ENCODE data around the gene UBE2H. TPM values are rescaled to one million over a fixed set of nuclear protein-coding genes. Genes with fewer than 3 reads are reported as not detected.

UBE2H gene
- total and polyA plus RNA-seq, 4 donors, result 71.0 to 118 (median 97.7) TPM

- H3K36me3 ChIP-seq (ENCODE audit: control insufficient read depth, insufficient read depth, low read length), result peaks cover 12% of the 10 kb centered on the region
- H3K4me3 ChIP-seq (ENCODE audit: low read depth, low read length), result no peak overlapping the region
- WGBS (ENCODE audit: insufficient coverage), result 79% methylated on average over 2 of the region's 2 CpGs
- no peak overlapping the region for H3K27ac ChIP-seq (ENCODE audit: low read depth, low read length)
- no peak for DNase-seq (ENCODE audit: low read depth in 4 of 6, low spot score in 6 of 6)
- H3K27me3 ChIP-seq (ENCODE audit: control insufficient read depth, insufficient read depth, low read length), result no peaks in the 10 kb centered on the region
- H3K4me1 ChIP-seq (ENCODE audit: control insufficient read depth, insufficient read depth, low read length), result peaks cover 19% of the 10 kb centered on the region
- peaks cover 2% of the 10 kb centered on the region for H3K9me3 ChIP-seq (ENCODE audit: control insufficient read depth, insufficient read depth, low read length)
Measured at GRCh38 chr7:129821476-129821875, 131.3 kb downstream of the UBE2H start.

- no peak for DNase-seq (ENCODE audit: low read depth in 4 of 6, low spot score in 6 of 6)
- WGBS (ENCODE audit: insufficient coverage), result no CpG with 5 or more reads among the region's 3 CpGs
- Histone ChIP-seq H3K4me3 (ENCODE audit: low read depth, low read length) (no peak overlapping the region), H3K27ac (ENCODE audit: low read depth, low read length) (no peak overlapping the region), H3K27me3 (ENCODE audit: control insufficient read depth, insufficient read depth, low read length) (no peaks in the 10 kb centered on the region), H3K4me1 (ENCODE audit: control insufficient read depth, insufficient read depth, low read length) (no peaks in the 10 kb centered on the region), H3K9me3 (ENCODE audit: control insufficient read depth, insufficient read depth, low read length) (peaks cover 2% of the 10 kb centered on the region), H3K36me3 (ENCODE audit: control insufficient read depth, insufficient read depth, low read length) (peaks cover 5% of the 10 kb centered on the region)
Measured at GRCh38 chr7:129816742-129817141, 136.0 kb downstream of the UBE2H start.

- Histone ChIP-seq H3K9me3 (ENCODE audit: control insufficient read depth, insufficient read depth, low read length) (no peaks in the 10 kb centered on the region), H3K27ac (ENCODE audit: low read depth, low read length) (no peak overlapping the region), H3K4me1 (ENCODE audit: control insufficient read depth, insufficient read depth, low read length) (no peaks in the 10 kb centered on the region), H3K4me3 (ENCODE audit: low read depth, low read length) (no peak overlapping the region), H3K27me3 (ENCODE audit: control insufficient read depth, insufficient read depth, low read length) (no peaks in the 10 kb centered on the region), H3K36me3 (ENCODE audit: control insufficient read depth, insufficient read depth, low read length) (peaks cover 4% of the 10 kb centered on the region)
- DNase-seq (ENCODE audit: low read depth in 4 of 6, low spot score in 6 of 6), result no peak
- WGBS (ENCODE audit: insufficient coverage), result 75% methylated on average over 1 of the region's 3 CpGs
Measured at GRCh38 chr7:129807863-129808262, 144.9 kb downstream of the UBE2H start.

- Histone ChIP-seq H3K4me1 (ENCODE audit: control insufficient read depth, insufficient read depth, low read length) (no peaks in the 10 kb centered on the region), H3K4me3 (ENCODE audit: low read depth, low read length) (no peak overlapping the region), H3K27me3 (ENCODE audit: control insufficient read depth, insufficient read depth, low read length) (no peaks in the 10 kb centered on the region), H3K9me3 (ENCODE audit: control insufficient read depth, insufficient read depth, low read length) (no peaks in the 10 kb centered on the region), H3K36me3 (ENCODE audit: control insufficient read depth, insufficient read depth, low read length) (peaks cover 4% of the 10 kb centered on the region), H3K27ac (ENCODE audit: low read depth, low read length) (no peak overlapping the region)
- 72% methylated on average over 9 of the region's 11 CpGs for WGBS (ENCODE audit: insufficient coverage)
- no peak for DNase-seq (ENCODE audit: low read depth in 4 of 6, low spot score in 6 of 6)
Measured at GRCh38 chr7:129804890-129805719, 147.7 kb downstream of the UBE2H start.

DNA sequence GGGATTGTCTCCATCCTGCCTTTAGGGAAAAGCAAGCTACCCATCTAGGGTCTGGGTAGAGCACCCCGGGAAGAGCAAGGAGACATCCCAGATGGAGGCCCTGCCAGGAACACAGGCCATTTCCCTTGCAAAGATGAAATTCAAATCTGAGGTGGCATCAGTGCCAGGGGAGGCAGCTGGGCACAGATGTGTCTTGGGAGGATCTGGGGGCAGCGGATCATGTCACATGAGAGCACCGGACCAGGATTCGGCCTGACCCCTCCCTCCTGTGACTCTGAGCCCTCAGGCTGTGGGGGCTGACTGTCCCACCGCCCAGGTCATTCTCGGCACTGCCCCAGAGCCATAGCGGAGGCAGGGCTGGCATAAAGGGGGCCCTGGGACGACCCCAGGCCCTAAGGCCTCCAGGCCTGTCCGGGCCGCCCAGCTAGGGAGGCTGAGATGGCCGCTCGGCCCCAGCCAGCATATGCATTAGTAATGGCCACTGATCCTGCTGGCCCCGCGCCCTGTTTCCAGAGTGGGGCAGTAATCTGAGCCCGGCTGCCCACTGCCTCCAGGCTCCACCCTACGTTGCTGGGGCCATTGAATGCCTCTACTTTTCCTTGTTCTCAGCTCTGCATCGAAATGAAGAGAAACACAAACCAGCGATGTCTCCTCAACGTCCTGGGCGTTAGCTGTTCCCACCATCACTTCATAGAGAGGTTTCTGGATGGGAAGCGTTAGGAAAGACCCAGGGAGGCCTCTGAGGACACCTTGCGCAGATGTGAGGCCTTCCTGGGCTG, 148.5 kb downstream of the UBE2H start:
- Histone ChIP-seq H3K27me3 (ENCODE audit: control insufficient read depth, insufficient read depth, low read length) (no peaks in the 10 kb centered on the region), H3K4me3 (ENCODE audit: low read depth, low read length) (no peak overlapping the region), H3K4me1 (ENCODE audit: control insufficient read depth, insufficient read depth, low read length) (no peaks in the 10 kb centered on the region), H3K27ac (ENCODE audit: low read depth, low read length) (no peak overlapping the region), H3K36me3 (ENCODE audit: control insufficient read depth, insufficient read depth, low read length) (peaks cover 6% of the 10 kb centered on the region), H3K9me3 (ENCODE audit: control insufficient read depth, insufficient read depth, low read length) (no peaks in the 10 kb centered on the region)
- DNase-seq (ENCODE audit: low read depth in 4 of 6, low spot score in 6 of 6), result no peak
- 86% methylated on average over 21 of the region's 22 CpGs for WGBS (ENCODE audit: insufficient coverage)

DNA sequence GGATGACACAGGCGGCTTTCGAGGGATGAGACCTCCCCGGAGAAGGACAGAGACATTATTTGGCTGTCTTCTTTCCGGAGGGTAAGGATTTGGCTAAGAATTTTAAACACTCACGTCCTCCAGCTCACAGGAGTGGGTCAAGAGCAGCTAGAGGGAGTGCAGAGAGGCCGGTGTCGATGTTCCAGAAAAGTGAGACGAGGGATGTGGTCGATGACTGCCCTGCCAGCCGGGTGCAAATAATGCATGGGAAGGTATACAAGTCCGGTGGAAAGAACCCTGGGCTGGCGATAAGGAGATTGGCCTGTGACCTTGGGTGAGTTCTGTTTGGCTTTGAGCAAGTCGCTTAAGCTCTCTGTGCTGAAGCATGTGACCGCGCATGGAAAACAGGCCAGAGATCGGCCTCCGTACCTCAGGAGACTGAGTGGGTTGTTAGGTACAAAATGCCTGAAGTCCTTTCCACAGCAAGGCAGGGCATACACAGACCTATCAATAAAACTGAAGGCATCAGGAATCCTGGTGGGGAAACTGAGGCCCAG, 149.1 kb downstream of the UBE2H start:
- H3K27me3 ChIP-seq (ENCODE audit: control insufficient read depth, insufficient read depth, low read length), result no peaks in the 10 kb centered on the region
- no peak overlapping the region for H3K4me3 ChIP-seq (ENCODE audit: low read depth, low read length)
- no peaks in the 10 kb centered on the region for H3K9me3 ChIP-seq (ENCODE audit: control insufficient read depth, insufficient read depth, low read length)
- H3K4me1 ChIP-seq (ENCODE audit: control insufficient read depth, insufficient read depth, low read length), result no peaks in the 10 kb centered on the region
- H3K36me3 ChIP-seq (ENCODE audit: control insufficient read depth, insufficient read depth, low read length), result peaks cover 6% of the 10 kb centered on the region
- DNase-seq (ENCODE audit: low read depth in 4 of 6, low spot score in 6 of 6), result no peak
- H3K27ac ChIP-seq (ENCODE audit: low read depth, low read length), result no peak overlapping the region
- WGBS (ENCODE audit: insufficient coverage), result 88% methylated on average over 12 of the region's 17 CpGs

DNA sequence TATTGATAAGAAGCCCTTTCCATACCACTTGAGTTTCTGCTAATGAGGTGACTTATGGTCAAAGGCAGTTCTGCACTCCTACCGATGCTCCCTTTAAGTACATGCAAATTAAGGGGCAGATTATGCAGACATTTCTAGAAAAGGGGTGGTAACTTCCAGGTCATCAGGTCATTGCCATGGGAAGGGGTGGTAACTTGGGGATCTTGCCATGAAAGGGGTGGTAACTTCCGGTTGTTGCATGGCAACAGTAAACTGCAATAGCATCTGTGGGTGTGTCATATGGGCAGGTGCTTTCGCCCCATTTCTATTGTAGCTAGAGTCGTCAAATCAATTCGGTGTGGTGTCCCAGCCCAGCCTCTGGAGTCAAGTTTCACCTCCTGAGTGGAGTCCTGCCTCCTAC, 150.9 kb downstream of the UBE2H start:
- no peak for DNase-seq (ENCODE audit: low read depth in 4 of 6, low spot score in 6 of 6)
- peaks cover 6% of the 10 kb centered on the region for H3K36me3 ChIP-seq (ENCODE audit: control insufficient read depth, insufficient read depth, low read length)
- H3K27me3 ChIP-seq (ENCODE audit: control insufficient read depth, insufficient read depth, low read length), result no peaks in the 10 kb centered on the region
- H3K4me3 ChIP-seq (ENCODE audit: low read depth, low read length), result no peak overlapping the region
- H3K4me1 ChIP-seq (ENCODE audit: control insufficient read depth, insufficient read depth, low read length), result no peaks in the 10 kb centered on the region
- no peaks in the 10 kb centered on the region for H3K9me3 ChIP-seq (ENCODE audit: control insufficient read depth, insufficient read depth, low read length)
- no peak overlapping the region for H3K27ac ChIP-seq (ENCODE audit: low read depth, low read length)
- WGBS (ENCODE audit: insufficient coverage), result 56% methylated on average over 4 of the region's 5 CpGs

DNA sequence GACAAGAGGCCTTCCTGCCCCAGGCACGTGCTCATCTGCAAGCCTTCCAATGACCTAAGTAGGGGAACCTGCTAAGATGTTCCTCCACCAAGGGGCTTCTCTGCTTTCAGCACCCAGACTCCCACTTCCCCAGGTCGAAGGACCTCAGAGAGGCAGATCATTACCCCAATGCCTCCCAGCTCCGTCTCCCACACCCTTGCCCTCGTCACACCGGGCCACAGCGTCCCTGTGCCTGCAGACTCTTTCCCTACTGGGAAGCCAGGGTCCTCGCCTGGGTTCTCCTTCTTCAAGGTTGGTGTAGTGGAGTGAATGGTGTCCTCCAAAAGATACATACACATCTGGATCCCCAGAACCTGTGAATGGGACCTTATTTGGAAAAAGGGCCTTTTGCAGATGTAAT, 151.9 kb downstream of the UBE2H start:
- 91% methylated on average over 2 of the region's 7 CpGs for WGBS (ENCODE audit: insufficient coverage)
- no peaks in the 10 kb centered on the region for H3K27me3 ChIP-seq (ENCODE audit: control insufficient read depth, insufficient read depth, low read length)
- no peak overlapping the region for H3K4me3 ChIP-seq (ENCODE audit: low read depth, low read length)
- no peaks in the 10 kb centered on the region for H3K9me3 ChIP-seq (ENCODE audit: control insufficient read depth, insufficient read depth, low read length)
- H3K36me3 ChIP-seq (ENCODE audit: control insufficient read depth, insufficient read depth, low read length), result peaks cover 6% of the 10 kb centered on the region
- DNase-seq (ENCODE audit: low read depth in 4 of 6, low spot score in 6 of 6), result no peak
- H3K4me1 ChIP-seq (ENCODE audit: control insufficient read depth, insufficient read depth, low read length), result no peaks in the 10 kb centered on the region
- no peak overlapping the region for H3K27ac ChIP-seq (ENCODE audit: low read depth, low read length)

- WGBS (ENCODE audit: insufficient coverage), result 71% methylated on average over 13 of the region's 13 CpGs
- no peak overlapping the region for H3K4me3 ChIP-seq (ENCODE audit: low read depth, low read length)
- no peak overlapping the region for H3K27ac ChIP-seq (ENCODE audit: low read depth, low read length)
- H3K9me3 ChIP-seq (ENCODE audit: control insufficient read depth, insufficient read depth, low read length), result no peaks in the 10 kb centered on the region
- no peaks in the 10 kb centered on the region for H3K27me3 ChIP-seq (ENCODE audit: control insufficient read depth, insufficient read depth, low read length)
- H3K36me3 ChIP-seq (ENCODE audit: control insufficient read depth, insufficient read depth, low read length), result peaks cover 2% of the 10 kb centered on the region
- DNase-seq (ENCODE audit: low read depth in 4 of 6, low spot score in 6 of 6), result no peak
- no peaks in the 10 kb centered on the region for H3K4me1 ChIP-seq (ENCODE audit: control insufficient read depth, insufficient read depth, low read length)
Measured at GRCh38 chr7:129799350-129799955, 153.3 kb downstream of the UBE2H start.

All from spinal cord (tissue), 10 donors.